GM13976 (cell line): ENCODE measurements around the gene DEFB118.

Experiments
- DNase-seq: peaks from one replicate; pipeline ENCODE4 v3.0.0; 2012; ENCODE audit warnings: low spot score
- in situ Hi-C: fragments of 300-500 bp; cut with MboI; formaldehyde crosslinking; loops from one replicate; pipeline ENCODE4 v1.12.0; 2022; ENCODE audit warnings: low sequenced_read_pairs, mixed read lengths, inconsistent platforms; ENCODE audit not compliant: unreplicated experiment
- TF ChIP-seq, protein P1 (sequence below): IDR thresholded peaks from 2 replicates; pipeline ENCODE4 v1.5.1; 2012; ENCODE audit warnings: borderline replicate concordance, mild to moderate bottlenecking; ENCODE audit not compliant: insufficient read depth; ENCODE audit errors: extremely low read depth, missing control alignments, control extremely low read depth

The DEFB118 gene

DNA sequence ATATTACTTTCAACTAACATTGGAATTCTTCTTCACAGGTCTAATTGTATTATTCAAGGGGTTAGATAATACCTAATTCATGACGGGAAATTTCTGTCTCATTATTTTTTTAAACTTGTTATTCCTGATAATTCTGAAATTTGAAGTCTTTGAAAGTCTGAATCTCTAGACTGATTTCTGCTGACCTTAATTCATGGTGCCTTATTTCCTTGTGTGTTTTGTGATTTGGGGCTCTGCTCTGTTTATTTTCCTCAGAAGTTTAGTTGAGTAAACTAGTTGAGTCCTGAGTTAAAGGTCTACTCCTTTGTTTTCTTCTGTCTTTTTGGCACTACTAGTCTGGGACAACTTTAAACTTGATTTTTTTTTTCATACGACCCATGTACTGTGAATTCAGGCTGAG, 5.9 kb downstream of the DEFB118 start:
- in situ Hi-C loops, result no loop called here
- TF ChIP-seq, protein P1, sequence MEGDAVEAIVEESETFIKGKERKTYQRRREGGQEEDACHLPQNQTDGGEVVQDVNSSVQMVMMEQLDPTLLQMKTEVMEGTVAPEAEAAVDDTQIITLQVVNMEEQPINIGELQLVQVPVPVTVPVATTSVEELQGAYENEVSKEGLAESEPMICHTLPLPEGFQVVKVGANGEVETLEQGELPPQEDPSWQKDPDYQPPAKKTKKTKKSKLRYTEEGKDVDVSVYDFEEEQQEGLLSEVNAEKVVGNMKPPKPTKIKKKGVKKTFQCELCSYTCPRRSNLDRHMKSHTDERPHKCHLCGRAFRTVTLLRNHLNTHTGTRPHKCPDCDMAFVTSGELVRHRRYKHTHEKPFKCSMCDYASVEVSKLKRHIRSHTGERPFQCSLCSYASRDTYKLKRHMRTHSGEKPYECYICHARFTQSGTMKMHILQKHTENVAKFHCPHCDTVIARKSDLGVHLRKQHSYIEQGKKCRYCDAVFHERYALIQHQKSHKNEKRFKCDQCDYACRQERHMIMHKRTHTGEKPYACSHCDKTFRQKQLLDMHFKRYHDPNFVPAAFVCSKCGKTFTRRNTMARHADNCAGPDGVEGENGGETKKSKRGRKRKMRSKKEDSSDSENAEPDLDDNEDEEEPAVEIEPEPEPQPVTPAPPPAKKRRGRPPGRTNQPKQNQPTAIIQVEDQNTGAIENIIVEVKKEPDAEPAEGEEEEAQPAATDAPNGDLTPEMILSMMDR, result no peak
- DNase-seq, result no peak

DNA sequence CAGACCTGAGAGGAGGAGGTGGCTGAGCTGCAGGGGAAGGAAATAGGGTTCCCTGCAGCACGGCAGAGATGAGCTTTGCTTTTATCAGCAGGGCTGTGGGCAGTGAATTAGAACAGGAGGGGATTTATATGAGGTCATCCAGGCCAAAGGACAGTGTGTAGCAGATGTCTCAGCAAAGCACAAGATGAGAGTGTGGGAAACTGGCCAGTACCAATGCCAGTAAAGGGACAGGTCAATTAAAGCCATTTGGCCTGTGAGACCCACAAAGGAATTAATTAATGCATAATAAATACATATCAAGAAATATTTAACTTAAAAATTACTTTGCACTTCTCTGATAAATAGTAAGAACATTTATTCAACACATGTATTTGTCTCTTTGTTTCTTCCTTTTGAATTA, 22.1 kb downstream of the DEFB118 start, which contains the start of gene DEFB119:
Gene DEFB119 (minus strand): TSS at position 101 of the 400 bp plus-strand sequence. CDS start 107 bp downstream, outside the sequence.
- in situ Hi-C loops, result no loop called here
- no peak for DNase-seq
- TF ChIP-seq, protein P1, result no peak

DNA sequence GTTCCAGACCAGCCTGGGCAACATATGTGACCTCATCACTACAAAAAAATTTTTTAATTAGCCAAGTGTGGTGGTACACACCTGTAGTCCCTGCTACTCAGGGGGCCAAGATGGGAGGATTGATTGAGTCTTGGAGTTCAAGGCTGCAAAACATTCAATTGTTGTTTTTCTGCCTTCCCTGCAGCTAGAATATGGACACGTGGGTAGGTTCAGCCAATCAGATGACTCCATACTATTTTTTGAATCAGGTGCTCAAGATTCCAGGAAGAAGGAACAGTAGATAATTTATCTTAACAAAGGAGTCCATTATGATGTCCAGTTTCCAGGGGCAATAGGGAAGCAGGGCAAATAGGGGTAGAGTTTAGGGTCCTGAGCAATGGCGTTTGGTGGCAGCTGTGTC, 24.4 kb downstream of the DEFB118 start:
- in situ Hi-C loops, result no loop called here
- no peak for DNase-seq
- TF ChIP-seq, protein P1, result no peak

DNA sequence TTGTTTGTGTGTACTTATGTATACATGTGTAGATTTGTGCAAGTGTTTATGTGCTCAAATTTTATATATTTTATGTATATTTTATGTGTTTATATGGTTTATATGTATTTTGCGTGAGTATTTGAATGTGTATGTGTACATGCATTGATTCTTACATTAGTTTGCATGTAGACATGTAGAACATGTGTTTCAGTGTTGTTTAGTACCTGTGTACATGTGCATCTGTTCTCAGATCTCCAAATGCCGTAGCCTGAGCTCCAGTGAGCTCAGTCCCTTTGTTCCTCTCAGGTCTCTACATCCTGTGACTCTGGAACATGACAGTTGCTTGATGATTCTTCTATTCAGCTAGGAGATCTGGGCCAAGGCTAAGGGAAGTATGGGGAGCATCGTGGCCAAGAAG, 26.5 kb downstream of the DEFB118 start:
- DNase-seq, result no peak
- TF ChIP-seq, protein P1, result no peak
- in situ Hi-C loops, result no loop called here

DNA sequence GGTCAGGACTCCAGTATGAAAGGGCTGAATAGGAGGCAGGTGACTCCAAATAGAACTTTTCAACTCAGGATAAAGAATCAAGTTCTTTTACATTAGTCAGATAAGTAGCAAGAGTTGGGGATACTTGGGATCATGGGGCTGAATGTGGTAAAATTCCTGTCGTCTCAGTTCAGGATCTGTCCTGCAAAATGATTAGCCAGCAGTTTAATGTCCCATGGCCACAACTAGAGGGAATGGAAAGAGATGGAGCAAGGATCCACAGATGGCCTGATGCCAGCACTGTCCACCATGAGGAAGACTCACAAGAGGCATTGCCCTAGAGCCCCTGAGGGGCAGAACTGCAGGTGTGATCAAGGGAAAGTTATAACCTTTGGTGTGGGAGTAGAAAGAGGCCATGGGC, 35.5 kb downstream of the DEFB118 start:
- no peak for DNase-seq
- in situ Hi-C loops, result no loop called here
- TF ChIP-seq, protein P1, result no peak

DNA sequence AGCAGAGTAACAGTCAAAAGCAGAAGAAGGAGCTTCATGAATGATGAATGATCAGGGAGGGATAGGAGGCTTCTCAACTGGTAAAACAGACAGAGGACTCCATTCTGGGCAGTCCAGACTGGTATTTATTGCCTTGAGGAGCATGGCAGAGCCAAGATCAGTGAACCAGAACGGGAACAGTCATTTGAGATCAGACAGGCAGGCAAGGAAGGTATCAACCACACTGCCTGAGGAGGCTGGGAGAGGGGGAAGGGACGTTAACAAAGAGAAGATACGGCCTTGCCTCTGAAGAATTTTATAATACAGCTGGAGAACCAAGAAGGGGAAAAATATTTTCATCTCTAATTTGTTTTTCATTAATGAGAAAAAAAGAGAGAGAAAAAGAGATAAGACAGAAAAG, 37.7 kb downstream of the DEFB118 start, which contains the start of gene DEFB121:
Gene DEFB121 (minus strand): TSS at position 101 of the 400 bp plus-strand sequence. CDS start 63 bp downstream, at position 38.
- TF ChIP-seq, protein P1, result no peak
- no peak for DNase-seq
- in situ Hi-C loops, result no loop called here
